Measurements from ENCODE around the gene CCDC7.
"Not testable (repeated sequence)": the region's sequence is repeated elsewhere in the genome, so short reads cannot be mapped to it uniquely, and the experiment has no call there.

CCDC7 gene

DNA sequence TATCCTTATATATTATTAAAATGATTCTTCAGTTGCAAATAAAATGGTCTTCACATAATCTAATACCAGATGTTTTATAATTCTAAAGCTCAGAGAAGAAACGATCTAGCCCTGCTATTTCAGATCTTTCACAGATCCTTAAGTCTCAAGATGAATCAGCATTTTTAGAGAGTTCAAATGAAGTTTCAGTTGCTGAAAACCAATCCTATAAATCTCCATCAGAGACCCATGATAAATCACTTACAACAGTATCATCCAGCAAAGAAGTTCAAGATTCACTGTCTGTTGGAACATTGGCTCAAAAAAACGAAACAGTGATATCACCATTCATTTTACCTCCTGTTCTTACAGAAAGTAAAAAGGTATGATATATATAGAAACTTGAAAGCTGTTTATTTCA lies 137.0 kb downstream of the CCDC7 start:
- DNase-seq, result no peak

DNA sequence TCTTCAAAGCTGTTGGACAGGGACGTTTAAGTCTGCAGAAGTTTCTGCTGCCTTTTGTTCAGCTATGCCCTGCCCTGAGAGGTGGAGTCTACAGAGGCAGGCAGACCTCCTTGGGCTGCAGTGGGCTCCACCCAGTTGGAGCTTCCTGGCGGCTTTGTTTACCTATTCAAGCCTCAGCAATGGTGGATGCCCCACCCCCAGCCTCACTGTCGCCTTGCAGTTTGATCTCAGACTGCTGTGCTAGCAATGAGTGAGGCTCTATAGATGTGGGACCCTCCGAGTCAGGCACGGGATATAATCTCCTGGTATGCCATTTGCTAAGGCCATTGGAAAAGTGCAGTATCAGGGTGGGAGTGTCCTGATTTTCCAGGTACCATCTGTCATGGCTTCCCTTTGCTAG lies 152.1 kb downstream of the CCDC7 start:
- not testable (repeated sequence) for DNase-seq

GRCh38 chr10:32600317-32600716 lies 154.4 kb downstream of the CCDC7 start:
- DNase-seq, result no peak

DNA sequence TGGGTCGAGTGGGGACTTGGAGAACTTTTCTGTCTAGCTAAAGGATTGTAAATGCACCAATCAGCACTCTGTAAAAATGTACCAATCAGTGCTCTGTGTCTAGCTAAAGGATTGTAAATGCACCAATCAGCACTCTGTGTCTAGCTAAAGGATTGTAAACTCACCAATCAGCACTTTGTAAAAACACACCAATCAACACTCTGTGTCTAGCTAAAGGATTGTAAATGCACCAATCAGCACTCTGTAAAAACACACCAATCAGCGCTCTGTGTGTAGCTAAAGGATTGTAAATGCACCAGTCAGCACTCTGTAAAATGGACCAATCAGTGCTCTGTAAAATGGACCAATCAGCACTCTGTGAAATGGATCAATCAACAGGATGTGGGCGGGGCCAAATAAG lies 155.6 kb downstream of the CCDC7 start:
- not testable (repeated sequence) for DNase-seq

DNA sequence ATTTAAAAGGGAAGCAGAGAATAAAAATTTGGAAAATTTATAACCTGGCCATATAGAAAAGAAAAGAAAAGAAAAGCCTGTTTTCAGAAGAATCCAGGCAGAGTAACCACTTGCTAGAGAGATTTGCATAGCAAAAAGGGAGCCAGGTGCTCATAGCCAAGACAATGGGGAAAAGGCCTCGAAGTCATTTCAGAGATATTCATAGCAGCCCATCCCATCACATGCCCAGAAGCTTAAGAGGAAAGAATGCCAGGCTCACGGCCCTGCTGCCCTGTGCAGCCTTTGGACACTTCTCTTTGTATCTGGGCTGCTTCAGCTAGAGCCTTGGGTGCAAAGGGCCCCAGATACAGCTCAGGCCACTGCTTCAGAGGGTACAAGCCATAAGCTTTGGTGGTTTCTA lies 159.8 kb downstream of the CCDC7 start:
- no peak for DNase-seq

- DNase-seq, result not testable (repeated sequence)
Measured at GRCh38 chr10:32610543-32610942, 164.6 kb downstream of the CCDC7 start.

- DNase-seq, result no peak
Measured at GRCh38 chr10:32616438-32616837, 170.5 kb downstream of the CCDC7 start.

GRCh38 chr10:32618482-32618881 lies 172.5 kb downstream of the CCDC7 start:
- no peak for DNase-seq

GRCh38 chr10:32621969-32622368 lies 176.0 kb downstream of the CCDC7 start:
- DNase-seq, result no peak

GRCh38 chr10:32622409-32622808 lies 176.5 kb downstream of the CCDC7 start:
- no peak for DNase-seq

DNA sequence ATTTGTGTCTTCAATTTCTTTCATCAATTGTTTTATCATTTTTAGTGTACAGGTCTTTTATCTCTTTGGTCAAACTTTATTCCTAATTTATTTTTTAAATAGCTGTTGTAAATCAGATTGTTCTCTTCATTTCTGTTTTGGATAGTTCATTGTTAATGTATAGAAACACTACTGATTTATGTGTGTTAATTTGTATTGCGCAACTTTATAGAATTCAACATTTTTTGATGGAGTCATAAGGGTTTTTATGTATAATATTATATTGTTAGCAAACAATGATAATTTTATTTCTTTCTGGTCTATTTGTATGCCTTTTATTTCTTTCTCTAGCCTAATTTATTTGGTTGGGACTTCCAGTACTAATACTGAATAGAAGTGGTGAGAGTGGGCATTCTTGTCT lies 181.2 kb downstream of the CCDC7 start:
- no peak for DNase-seq

DNA sequence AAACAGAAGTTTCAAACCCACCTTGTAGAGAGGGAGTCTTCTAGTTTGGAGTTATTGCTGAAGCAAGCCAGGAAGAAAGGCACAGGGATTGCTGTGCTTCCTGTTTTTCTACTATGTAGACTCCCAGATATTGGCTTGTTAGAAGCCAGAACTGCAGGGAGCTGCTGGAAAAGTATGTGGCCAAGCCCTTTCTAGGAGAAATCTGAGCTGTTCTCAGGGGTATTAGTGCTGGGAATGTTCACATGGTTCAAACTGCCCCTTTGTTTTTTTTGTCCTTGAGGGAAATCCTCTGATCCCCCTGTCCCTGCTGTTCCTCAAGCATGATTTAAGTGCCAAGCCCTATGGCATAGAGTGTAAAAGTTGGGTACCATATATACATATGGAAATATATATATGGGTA lies 184.0 kb downstream of the CCDC7 start:
- DNase-seq, result no peak

DNA sequence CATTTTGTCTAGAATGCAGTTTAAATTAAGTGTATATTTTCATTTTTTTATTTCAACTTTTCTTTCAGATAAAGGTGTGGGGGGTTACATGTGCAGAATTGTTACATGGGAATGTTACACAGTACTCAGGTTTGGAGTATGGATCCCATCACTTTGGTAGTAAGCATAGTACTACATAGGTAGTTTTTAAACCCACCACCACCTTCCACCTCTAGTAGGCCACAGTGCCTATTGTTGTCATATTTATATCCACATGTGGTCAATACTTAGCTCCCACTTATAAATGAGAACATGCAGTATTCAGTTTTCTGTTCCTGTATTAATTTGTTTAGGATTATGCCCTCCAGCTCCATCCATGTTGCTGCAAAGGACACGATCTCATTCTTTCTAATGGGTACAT lies 200.6 kb downstream of the CCDC7 start:
- no peak for DNase-seq

GRCh38 chr10:32650246-32650655 lies 204.3 kb downstream of the CCDC7 start:
- peak; percentile 29 for DNase-seq

DNA sequence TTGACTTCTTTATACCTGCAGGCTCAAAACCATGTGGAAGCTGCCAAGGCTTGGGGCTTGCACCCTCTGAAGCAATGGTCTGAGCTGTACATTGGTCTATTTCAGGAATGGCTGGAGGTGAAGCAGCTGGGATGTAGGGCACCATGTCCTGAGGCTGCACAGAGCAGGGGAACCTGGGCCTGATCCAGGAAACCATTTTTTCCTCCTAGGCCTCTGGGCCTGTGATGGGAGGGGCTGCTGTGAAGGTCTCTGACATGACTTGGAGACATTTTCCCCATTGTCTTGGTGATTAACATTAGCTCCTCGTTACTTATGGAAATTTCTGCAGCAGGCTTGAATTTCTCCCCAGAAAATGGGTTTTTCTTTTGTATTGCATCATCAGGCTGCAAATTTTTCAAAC lies 211.5 kb downstream of the CCDC7 start:
- DNase-seq, result not testable (repeated sequence)

DNA sequence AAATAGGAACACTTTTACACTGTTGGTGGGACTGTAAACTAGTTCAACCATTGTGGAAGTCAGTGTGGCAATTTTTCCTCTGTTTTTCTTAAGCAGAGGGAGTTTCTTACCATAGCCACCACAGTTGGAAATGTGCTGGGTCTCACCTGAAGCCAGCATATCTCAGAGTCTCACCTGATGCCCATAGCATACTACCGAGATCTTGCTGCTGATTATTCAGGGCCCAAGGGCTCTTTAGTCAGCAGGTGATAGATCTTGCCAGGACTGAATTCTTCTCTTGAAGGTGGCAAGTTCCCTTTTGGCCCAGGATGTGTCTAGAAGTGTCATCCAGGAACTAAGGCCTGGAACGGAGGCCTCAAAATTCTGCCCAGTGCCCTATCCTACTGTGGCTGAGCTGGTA lies 215.4 kb downstream of the CCDC7 start:
- DNase-seq, result no peak

- DNase-seq, result no peak
Measured at GRCh38 chr10:32680803-32681557, 235.0 kb downstream of the CCDC7 start.

- DNase-seq, result no peak
Measured at GRCh38 chr10:32684291-32684690, 238.4 kb downstream of the CCDC7 start.

GRCh38 chr10:32687116-32687515 lies 241.2 kb downstream of the CCDC7 start:
- no peak for DNase-seq

GRCh38 chr10:32687546-32687945 lies 241.6 kb downstream of the CCDC7 start:
- no peak for DNase-seq

DNA sequence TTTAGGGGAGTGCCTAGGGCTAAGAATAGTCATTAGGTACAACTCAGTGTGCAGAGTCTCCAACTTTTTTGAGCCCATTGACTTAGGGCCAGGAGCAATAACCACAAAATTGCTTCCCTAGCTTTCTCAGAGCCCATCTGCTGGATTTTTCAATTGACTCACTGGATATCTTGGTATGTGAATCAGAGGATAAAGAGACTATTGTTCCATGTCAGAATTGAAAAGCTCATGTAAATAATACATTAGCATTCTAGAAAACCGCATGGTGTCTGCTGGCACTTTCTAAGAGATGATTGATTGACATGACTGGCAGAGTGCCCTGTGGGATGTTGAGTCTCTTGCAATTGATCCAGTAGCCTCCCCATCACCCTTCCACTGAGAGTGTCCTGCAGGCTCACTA lies 246.2 kb downstream of the CCDC7 start:
- DNase-seq, result no peak

DNA sequence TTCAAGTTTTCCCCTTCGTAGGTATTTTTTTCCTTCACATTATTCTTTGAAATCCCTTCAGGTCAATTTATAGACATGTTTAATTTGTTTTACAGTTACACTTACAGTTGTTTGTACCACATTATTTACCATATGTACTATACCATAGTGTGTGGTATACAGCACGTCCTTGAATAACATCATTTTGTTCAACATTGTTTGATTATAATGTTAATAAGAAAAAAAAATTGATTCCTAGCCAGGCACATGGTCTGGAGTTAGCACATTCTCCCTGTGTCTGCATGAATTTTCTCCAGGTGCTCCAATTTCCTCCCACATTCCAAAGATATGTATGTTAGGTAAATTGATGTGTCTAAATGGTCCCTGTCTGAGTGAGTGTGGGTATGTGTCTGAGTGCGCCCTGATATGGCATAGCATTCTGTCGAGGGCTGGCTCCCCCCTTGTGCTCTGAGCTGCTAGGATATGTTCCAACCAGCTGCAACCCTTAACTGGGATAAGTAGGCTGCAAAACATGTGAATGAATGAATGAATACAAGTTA lies 247.6 kb downstream of the CCDC7 start:
- DNase-seq, result no peak

GRCh38 chr10:32699683-32700082 lies 253.7 kb downstream of the CCDC7 start:
- not testable (repeated sequence) for DNase-seq

GRCh38 chr10:32713560-32713959 lies 267.6 kb downstream of the CCDC7 start:
- DNase-seq, result no peak

DNA sequence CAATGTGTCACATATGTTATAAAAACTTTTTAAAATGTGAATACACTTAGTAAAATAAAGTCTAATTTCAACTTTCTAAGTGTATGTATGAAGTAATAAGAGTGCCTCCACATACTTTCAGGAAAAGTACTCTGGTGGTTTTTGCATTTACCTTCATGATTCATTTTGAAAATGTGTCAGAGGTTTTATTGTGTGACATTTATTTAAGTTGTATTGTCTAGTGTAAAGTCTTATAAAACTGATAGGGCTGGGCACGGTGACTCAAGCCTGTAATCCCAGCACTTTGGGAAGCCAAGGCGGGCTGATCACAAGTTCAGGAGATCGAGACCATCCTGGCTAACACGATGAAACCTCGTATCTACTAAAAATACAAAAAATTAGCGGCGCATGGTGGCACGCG lies 285.6 kb downstream of the CCDC7 start:
- DNase-seq, result no peak
